Measurements from ENCODE around the gene TEKT4.
"Not testable (repeated sequence)": the region's sequence is repeated elsewhere in the genome, so short reads cannot be mapped to it uniquely, and the experiment has no call there.

The TEKT4 gene

DNA sequence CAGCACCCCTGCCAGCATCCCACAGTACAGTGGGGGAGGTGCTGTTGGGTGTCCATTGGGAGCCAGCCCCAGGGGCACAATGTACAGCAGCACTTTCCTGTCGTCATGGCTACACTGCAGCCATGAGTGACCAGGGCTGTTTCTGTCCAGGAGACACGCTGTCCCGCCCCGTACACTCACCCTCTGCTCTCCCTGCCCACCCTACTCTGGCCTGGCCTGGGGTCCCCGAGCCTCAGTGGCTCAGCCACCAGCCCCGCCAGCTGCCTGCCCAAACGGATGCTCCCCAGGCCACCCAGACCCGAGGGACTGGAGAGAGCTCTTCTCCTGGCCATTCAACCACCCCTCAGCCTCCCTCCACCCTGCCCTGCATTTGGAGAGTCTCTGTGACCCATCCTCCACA, 9.3 kb downstream of the TEKT4 start:
- DNase-seq (ENCODE audit: low spot score) = no peak
- TF ChIP-seq, protein P1, sequence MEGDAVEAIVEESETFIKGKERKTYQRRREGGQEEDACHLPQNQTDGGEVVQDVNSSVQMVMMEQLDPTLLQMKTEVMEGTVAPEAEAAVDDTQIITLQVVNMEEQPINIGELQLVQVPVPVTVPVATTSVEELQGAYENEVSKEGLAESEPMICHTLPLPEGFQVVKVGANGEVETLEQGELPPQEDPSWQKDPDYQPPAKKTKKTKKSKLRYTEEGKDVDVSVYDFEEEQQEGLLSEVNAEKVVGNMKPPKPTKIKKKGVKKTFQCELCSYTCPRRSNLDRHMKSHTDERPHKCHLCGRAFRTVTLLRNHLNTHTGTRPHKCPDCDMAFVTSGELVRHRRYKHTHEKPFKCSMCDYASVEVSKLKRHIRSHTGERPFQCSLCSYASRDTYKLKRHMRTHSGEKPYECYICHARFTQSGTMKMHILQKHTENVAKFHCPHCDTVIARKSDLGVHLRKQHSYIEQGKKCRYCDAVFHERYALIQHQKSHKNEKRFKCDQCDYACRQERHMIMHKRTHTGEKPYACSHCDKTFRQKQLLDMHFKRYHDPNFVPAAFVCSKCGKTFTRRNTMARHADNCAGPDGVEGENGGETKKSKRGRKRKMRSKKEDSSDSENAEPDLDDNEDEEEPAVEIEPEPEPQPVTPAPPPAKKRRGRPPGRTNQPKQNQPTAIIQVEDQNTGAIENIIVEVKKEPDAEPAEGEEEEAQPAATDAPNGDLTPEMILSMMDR (IDR thresholded peaks at IDR 0.05; ENCODE audit: extremely low read depth, missing control alignments) = no peak

GRCh38 chr2:94881070-94881469, 9.8 kb downstream of the TEKT4 start:
- TF ChIP-seq, protein P1 (IDR thresholded peaks at IDR 0.05; ENCODE audit: extremely low read depth, missing control alignments) = no peak
- DNase-seq (ENCODE audit: low spot score) = no peak

GRCh38 chr2:94890234-94890633, 19.0 kb downstream of the TEKT4 start:
- TF ChIP-seq, protein P1 (IDR thresholded peaks at IDR 0.05; ENCODE audit: extremely low read depth, missing control alignments) = no peak
- no peak for DNase-seq (ENCODE audit: low spot score)

DNA sequence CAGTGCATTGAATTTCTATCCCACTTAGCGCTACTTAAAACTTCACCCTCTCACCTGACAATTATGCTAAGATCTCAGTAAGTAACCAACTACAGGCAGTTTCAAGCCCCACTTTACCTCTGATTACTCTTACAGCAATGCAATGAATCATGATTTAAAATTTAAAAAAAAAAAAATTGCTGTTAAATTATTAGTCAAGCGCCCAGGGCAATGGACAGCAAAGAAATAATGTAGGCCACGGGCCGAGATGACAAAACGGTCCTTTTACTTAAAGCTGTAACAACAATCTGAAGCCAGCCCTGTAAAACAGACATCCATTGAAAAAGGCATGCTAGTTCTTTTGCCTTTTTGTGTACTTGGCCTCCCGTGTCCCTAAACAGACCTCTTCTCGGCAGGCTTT, 24.0 kb downstream of the TEKT4 start:
- not testable (repeated sequence) for DNase-seq (ENCODE audit: low spot score)

DNA sequence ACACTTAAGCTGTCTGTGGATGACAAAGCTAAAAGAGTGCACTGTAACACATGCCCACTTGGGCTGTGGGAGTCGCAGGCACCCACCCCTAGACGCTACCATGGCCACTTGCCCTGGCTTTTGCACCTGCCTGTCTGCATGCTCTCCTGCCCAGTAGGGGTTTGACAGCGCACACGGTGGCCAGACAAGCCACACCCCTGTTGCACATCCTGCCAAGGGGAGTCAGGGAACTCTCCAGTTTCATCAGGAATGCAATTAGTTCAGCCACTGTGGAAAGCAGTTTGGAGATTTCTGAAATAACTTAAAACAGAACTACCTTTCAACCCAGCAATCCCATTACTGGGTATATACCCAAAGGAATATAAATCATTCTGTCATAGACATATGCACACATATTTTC, 35.7 kb downstream of the TEKT4 start:
- DNase-seq (ENCODE audit: low spot score) = not testable (repeated sequence)

DNA sequence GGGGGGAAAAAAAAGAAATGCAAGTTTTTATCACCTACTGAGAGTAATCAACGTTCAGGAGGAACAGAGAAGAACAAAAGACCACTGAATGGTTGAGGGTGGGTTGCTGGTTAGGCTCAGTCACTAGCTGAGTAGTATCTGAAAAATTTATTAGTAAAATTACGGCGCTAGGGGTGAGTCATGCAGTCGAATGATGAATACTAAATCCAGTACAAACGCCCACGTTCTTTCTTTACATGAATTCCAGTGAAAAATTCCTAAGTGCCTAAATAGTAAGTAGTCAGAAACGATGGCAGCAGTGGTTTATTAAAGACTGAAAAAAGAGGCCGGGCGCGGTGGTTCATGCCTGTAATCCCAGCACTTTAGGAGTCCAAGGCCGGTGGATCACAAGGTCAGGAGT, 52.0 kb downstream of the TEKT4 start:
- TF ChIP-seq, protein P1 (IDR thresholded peaks at IDR 0.05; ENCODE audit: extremely low read depth, missing control alignments) = no peak
- DNase-seq (ENCODE audit: low spot score) = no peak

- DNase-seq (ENCODE audit: low spot score) = not testable (repeated sequence)
Observed at GRCh38 chr2:94924999-94925398, 53.8 kb downstream of the TEKT4 start.
